Measurements from ENCODE around the gene UBA1.
"Not testable (repeated sequence)": the region's sequence is repeated elsewhere in the genome, so short reads cannot be mapped to it uniquely, and the experiment has no call there.

UBA1 gene

DNA sequence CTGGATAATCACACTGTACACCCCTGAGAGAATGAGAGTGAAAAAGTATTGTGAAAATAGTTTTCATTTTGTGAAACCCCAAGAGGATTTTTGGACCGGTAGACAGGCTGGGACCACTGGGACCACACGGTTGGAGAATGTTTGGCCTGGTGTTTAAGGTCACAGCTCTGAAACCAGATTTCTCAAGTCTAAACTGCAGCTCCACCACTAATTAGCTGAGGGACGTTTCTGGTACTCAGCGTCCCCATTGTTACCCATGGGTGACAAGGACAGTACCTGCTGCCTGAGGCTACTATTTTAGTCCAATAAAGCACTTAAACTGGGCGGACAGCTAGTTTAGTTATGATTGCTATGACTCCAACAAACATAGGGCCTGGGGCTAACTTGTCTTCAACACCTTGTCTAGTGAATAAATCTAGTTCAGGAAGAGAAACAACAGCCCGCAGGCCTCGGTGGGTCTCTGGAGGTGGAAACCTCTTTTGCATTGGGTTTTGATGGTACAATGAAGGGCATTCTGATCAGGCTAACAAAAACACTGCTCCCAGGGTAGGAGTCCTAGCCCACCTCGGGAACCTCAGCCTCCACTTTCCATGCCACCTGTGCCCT, 38.7 kb downstream of the UBA1 start:
- DNase-seq = no peak

DNA sequence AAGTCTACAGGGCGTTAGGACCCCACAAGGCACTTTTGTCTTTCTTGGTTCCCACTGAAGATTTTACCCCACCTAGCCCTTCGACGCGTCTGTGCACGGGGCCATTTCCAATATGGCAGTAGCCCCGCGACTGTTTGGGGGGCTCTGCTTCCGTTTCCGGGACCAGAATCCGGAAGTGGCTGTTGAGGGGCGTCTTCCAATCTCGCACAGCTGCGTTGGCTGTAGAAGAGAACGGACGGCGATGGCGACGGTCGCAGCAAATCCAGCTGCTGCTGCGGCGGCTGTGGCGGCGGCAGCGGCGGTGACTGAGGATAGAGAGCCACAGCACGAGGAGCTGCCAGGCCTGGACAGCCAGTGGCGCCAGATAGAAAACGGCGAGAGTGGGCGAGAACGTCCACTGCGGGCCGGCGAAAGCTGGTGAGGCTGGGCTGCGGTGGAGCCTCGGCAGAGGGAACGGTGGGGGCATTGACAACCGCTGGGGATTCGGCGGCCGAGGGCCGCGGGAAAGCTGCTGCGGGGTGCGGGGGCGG, 39.2 kb downstream of the UBA1 start, which contains the start of gene USP11:
TSS of gene USP11 (plus strand) at position 207 of the 530 bp plus-strand sequence. CDS start at position 242, 35 bp downstream.
- DNase-seq = peak; percentile 22 to 24

DNA sequence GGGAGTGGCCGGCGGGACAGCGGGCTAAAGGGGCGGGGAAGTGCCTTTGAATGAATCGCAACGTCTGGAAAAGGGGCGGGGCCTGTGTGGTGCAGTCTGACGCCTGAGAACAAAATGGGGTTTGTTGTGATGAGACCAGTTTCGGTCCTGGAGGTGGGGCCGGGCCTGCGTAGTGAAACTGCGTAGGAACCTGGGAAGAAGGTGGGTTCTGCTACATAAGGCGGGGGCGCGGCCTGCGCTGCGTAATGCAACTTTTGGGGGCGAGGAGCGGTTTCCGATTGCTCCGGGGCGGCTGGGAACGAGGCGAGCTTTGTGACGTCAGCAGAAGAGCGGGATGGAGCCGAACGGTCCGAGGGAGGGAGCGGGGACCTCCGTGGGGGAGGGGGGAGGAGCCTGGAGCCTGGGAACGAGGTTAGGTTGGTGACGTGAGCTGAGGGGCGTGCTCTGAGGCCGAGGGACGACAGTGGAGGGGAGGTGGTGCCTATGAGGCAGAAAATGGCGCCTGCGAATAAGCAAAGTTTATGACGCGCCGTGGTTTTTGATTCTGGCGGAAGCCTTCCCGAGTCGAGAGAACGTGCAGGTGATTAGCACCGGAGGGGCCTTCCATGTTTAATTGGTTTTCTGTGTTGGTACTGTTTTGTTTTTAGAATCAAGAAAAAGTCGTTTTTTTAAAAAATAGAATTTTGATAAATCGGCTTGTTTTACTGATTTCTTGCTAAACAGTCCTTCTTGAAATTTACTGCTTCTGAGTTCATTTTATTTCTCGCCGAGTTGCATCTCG, 39.9 kb downstream of the UBA1 start:
- peak; percentile 92 to 93 for DNase-seq

DNA sequence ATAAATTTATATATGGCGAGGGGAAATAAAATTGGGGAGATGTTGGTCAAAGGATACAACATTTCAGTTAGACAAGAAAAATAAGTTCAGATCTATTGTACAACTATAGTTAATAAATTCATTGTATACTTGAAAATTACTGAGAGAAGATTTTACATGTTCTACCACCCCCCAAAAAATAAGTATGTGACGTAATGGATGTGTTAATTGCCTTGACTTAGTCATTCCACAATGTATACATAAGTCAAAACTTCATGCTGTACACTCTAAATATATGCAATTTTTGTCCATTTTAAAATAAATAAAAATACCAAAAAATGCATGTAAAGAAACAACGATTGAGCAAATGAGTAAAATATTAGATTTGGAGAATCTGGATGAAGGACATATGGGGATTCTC, 41.0 kb downstream of the UBA1 start:
- DNase-seq = no peak

DNA sequence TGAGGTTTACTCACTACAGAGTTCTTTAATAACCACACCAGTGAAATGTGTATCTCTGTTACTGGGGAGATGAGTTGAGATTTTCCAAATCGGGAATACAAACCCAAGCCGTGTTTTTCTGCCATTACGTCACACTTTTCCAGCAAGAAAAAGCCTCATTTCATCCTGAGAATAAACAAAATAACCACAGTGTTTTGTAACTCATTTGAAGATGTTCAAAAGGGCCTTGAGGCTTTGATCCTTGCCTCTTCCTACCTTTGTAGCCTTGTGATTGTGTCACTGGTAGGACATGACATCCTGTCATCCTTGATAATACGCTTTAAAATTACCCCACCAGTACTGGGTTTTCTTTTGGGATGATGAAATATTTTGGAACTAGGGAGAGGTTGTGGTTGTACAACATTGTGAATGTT, 42.1 kb downstream of the UBA1 start:
- no peak for DNase-seq

DNA sequence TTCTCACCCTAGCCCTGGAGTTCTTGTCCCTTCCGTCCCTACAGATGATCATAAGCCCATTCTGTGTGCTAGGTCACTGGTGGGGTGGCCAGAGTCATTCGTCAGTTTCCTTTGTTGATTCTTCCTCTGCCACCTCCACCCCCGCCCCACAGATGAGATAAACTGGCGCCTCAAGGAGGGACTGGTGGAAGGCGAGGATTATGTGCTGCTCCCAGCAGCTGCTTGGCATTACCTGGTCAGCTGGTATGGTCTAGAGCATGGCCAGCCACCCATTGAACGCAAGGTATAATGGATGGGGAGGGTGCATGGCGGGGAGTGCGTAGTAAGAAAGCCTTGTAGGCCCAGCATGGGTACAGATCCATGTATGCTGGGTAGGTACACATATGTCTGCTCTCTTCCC, 45.6 kb downstream of the UBA1 start:
- DNase-seq = no peak

DNA sequence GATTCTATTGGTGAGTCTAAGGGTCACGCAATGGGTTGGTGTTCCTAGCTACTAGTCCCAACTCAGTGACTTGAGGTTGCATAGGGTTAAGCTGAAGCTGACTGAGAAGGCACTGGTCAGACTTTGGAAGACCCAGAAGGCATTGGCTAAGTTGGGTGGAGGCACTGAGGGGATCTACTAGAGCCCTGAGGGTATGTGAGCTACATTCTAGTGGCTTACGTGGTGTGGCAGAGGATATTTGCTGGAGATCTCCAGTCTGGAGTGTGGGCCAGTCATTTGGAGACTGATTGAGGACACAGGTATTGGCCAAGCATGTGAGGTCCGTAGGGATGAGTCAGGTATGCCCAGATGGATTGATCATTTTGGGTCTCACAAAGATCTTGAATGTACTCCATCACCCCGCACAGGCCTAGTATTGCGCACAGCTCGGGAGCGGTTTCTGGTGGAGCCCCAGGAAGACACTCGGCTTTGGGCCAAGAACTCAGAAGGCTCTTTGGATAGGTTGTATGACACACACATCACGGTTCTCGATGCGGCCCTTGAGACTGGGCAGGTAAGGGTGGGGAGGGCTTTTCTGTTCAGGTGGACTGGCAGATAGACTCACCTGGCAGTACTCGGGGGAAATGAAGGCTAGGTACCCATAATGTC, 46.4 kb downstream of the UBA1 start:
- DNase-seq = no peak

DNA sequence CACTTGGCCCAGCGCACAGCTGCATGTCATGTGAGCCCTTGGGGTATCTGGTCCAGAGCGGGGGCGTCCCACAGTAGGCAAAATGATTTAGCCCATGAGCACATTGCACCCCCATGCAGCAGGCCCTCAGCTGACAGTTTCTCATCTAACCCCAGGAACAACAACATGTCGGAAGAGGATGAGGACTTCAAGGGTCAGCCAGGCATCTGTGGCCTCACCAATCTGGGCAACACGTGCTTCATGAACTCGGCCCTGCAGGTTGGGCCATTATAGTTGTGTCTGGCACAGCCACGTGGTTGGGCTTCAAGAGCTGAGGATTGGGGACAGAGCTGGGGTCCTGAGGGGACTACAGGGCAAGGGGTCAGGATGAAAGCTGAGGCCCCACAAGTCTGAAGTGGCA, 47.0 kb downstream of the UBA1 start:
- DNase-seq = no peak

DNA sequence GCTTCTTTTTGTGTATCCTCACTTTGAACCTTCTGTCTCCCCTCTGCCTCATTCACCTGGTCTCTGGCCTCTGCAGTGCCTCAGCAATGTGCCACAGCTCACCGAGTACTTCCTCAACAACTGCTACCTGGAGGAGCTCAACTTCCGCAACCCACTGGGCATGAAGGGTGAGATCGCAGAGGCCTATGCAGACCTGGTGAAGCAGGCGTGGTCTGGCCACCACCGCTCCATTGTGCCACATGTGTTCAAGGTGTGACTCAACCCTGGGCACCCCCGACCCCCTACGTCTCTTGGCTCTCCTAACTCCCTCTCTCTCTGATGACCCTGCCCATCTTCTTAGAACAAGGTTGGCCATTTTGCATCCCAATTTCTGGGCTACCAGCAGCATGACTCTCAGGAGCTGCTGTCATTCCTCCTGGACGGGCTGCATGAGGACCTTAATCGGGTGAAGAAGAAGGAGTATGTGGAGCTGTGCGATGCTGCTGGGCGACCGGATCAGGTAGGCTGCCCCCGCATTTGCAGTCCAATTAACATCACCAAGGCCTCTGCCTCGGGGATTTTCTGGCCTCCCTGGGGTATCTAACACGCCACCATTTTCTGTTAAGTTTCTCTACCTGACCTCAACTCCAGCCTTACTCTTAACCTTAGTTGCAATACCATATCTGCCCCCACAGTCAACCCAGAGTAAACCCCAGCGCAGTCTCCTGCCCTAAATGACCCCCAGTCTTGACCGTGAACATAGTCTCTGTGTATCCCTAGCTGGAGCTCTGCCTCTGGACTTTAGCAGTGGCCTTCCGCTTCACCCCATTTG, 47.8 kb downstream of the UBA1 start:
- DNase-seq = no peak

DNA sequence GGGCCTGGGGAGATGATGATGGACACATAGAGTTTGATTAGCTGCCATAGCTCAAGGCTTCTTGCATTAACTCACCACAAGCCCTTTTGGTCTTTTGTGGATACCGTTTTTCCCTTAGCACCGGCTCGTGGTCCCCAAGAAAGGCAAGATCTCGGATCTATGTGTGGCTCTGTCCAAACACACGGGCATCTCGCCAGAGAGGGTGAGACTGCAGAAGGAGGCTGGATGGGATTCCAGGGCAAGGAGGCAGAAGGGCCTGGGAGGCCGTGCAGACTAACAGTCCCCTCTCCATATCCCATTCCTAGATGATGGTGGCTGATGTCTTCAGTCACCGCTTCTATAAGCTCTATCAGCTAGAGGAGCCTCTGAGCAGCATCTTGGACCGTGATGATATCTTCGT, 48.7 kb downstream of the UBA1 start:
- DNase-seq = no peak

DNA sequence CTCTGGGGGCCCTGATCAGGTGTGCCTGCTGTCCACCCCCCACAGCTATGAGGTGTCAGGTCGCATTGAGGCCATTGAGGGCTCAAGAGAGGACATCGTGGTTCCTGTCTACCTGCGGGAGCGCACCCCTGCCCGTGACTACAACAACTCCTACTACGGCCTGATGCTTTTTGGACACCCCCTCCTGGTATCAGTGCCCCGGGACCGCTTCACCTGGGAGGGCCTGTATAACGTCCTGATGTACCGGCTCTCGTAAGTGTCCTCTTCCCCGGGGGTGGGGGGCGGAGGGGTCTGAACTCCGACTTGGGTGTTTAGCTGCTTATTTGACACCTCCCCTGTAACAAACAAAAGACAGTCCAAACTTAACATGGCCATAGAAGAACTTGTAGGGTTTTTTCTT, 49.7 kb downstream of the UBA1 start:
- no peak for DNase-seq

DNA sequence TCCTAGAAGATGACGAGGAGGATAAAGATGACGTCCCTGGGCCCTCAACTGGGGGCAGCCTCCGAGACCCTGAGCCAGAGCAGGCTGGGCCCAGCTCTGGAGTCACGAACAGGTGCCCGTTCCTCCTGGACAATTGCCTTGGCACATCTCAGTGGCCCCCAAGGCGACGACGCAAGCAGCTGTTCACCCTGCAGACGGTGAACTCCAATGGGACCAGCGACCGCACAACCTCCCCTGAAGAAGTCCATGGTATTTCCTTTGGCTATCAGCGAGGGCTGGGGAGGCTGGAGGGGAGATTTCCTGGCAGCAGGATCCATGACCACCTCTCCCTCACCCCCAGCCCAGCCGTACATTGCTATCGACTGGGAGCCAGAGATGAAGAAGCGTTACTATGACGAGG, 51.0 kb downstream of the UBA1 start:
- no peak for DNase-seq

DNA sequence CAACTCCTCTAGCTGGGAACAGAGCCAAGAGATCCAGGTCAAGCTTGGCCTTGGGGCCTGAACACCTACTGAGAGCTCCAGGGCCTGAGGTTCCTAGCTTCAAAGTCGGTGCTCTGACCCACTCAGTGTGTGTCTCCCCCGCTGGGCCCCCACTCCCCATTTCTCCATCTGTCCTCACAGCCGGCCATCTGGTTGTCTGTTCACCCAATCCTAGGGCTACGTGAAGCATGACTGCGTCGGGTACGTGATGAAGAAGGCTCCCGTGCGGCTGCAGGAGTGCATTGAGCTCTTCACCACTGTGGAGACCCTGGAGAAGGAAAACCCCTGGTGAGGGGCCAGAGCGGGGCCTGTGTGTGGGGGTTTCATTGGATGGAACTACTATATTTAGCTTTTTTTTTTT, 51.5 kb downstream of the UBA1 start:
- DNase-seq = no peak

DNA sequence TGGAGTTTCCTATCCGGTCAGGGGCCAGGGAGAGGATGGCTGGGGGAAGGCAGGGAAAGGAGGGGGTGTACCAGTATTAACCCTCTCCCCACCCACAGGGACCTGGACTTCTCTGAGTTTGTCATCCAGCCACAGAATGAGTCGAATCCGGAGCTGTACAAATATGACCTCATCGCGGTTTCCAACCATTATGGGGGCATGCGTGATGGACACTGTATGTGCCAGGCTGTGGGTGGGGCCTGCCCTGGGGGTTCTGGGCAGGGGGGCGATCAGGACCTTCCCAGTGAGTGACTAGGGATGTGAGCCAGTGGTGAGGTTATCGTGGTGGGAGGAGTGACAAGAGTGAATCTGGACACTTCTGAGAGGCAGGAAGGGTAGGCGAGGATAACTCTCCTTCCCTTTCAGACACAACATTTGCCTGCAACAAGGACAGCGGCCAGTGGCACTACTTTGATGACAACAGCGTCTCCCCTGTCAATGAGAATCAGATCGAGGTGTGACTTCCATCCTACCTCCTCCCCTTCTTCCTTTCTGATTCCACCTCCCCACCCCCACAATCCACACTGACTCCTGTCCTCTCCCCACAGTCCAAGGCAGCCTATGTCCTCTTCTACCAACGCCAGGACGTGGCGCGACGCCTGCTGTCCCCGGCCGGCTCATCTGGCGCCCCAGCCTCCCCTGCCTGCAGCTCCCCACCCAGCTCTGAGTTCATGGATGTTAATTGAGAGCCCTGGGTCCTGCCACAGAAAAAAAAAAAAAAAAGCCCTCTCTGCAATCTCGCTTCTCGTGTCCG, 53.8 kb downstream of the UBA1 start:
- peak in 1 of 2 donors; percentile 43 for DNase-seq

DNA sequence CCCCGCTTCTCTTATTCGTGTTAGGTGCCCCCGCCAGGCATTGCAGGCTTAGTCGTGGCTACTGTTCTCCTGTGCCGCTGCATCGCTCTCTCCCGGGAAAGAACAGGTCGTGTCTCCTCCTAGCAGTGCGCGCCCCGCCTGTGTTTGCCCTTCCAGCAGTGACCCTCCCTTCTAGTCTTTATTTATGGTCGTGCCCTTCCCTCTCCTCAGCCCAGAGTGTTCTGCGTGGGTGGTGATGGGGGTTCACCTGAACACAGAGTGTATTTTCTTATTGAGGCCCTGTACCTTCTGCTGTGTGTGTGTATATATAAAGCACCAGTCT, 54.3 kb downstream of the UBA1 start:
- DNase-seq = no peak

DNA sequence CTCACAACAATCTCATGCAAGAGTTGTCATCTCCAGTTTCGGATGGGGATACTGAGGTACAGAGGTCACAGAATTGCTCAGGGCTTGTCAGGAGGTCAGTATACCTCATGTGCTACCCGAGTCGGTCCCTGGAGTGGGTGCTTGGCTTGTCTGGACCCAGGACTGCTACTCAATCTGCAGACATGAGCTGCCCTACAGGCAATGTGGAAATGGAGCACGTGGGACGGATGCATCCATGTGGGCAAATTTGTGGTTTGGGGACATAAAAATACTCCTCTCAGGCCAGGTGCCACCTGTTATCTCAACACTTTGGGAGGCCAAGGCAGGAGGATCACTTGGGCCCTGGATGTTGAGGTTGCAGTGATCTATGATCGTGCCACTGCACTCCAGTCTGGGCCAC, 54.9 kb downstream of the UBA1 start:
- DNase-seq = no peak

DNA sequence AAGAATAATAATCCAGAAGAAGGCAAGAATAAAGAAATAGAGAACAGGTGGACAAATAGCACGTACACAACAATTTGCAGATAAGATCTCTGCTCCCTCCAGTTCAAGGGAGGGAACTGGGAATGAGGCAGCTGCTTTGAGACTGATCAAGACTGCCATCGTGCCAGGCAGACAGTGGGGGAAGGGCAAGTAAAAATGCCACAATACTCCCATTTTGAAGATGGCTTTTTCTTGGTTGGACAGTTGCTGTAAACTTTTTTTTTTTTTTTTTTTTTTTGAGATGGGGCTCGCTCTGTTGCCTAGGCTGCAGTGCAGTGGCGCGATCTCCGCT, 56.4 kb downstream of the UBA1 start:
- DNase-seq = no peak

DNA sequence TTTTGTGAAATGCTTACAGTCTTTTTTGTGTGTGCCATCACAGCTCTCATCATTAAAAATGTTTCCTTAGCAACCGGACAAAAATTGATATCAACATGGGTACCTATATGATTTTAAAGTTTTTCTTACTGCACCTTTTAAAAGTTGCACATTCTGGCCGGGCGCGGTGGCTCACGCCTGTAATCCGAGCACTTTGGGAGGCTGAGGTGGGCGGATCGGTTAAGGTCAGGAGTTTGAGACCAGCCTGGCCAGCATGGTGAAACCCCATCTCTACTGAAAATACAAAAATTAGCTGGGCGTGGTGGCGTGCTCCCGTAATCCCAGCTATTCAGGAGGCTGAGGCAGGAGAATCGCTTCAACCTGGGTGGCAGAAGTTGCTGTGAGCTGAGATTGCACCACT, 64.0 kb downstream of the UBA1 start:
- not testable (repeated sequence) for DNase-seq

All from inflammatory macrophage treated with lipopolysaccharide for 1 hour (primary cell).